Ascending aorta (tissue), 2 donors: ENCODE results near the gene SETD6. TPM values are rescaled to one million over a fixed set of nuclear protein-coding genes. Genes with fewer than 3 reads are reported as not detected.

ENCODE experiments used
- DNase-seq, 2 donors: peaks; one replicate each; pipeline ENCODE4 v3.0.0-alpha.2; 2019; ENCODE audit warnings: low spot score in 2 of 2
- H3K27ac ChIP-seq, 2 donors: fragments of 200-600 bp; sonication (generic); one replicate each; pipeline ENCODE4 v1.5.1; 2016 to 2017; ENCODE audit warnings: mild to moderate bottlenecking in 1 of 2
- H3K27me3 ChIP-seq: fragments of 200-600 bp; sonication (generic); one replicate; pipeline ENCODE4 v1.5.1; 2017
- H3K36me3 ChIP-seq, 2 donors: fragments of 200-600 bp; sonication (generic); one replicate each; pipeline ENCODE4 v1.5.1; 2016
- H3K4me1 ChIP-seq, 2 donors: fragments of 200-600 bp; sonication (generic); one replicate each; pipeline ENCODE4 v1.5.1; 2016 to 2017; ENCODE audit warnings: mild to moderate bottlenecking in 1 of 2
- H3K4me3 ChIP-seq, 2 donors: fragments of 200-600 bp; sonication (generic); one replicate each; pipeline ENCODE4 v1.5.1; 2016 to 2017; ENCODE audit warnings: mild to moderate bottlenecking in 1 of 2
- H3K9me3 ChIP-seq, 2 donors: fragments of 200-600 bp; sonication (generic); one replicate each; pipeline ENCODE4 v1.5.1; 2016
- CTCF ChIP-seq, 3 experiments: fragments of 200-600 bp in 2 of 3; fragments of 450-650 bp in 1 of 3; sonication (generic) in 2 of 3; IDR thresholded peaks; one replicate each; pipeline ENCODE4 v1.5.1; 2016 to 2019; ENCODE audit warnings: antibody characterized with exemption in 3 of 3, mild to moderate bottlenecking in 1 of 3, moderate library complexity in 1 of 3
- intact Hi-C: fragments of 100-400 bp; cut with DNase I; formaldehyde crosslinking; loops from one replicate; pipeline ENCODE4 v1.15.1; 2023
- total RNA-seq: library from RNA; depleted of rRNA; stranded (reverse); fragments of >200 nt; gene quantifications from one replicate; pipeline ENCODE4 v1.1.0, GENCODE V29; 2016

Gene SETD6
- total RNA-seq, 1 donor from 2014 or later = 24.4 TPM

DNA sequence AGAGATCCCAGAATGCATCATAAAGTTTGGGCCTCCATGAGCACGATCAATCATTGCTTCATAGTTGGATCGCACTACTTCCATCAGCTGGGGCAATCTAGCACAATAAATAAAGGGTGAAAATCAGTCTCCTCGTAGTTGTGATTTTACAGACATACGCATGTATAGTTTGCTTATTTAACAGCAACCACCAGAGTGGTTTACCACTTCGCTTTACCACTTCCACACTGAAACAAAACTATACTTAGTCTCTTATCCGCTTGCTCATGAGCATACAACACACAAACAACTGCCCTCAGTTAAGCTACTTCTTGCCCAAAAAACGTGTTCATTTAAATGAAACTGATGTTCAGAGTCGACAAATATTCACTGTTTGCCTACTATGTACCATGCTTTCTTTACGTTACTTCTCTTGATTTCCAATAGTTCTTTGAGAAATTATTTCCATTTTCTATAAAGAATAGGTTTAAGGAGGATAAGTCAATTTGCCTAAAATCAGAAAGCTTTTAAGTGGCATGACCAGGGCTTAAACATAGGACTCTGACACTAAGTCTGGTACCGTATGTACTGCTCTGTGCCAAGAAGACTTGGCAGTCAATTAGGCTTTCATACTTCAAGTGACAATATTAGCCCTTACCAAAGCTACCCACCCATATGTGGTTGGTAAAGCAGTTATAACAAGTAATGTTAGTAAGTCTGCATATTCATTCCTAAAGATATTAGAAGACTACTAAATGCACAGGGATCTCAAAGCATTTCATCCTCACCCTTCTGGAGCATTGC, 22.0 kb downstream of the SETD6 start:
- Histone ChIP-seq H3K9me3 (no peaks in the 10 kb centered on the region), H3K27ac (no peak overlapping the region), H3K4me1 (no peaks in the 10 kb centered on the region), H3K27me3 (no peaks in the 10 kb centered on the region), H3K4me3 (no peak overlapping the region), H3K36me3 (peaks cover 93 to 98% of the 10 kb centered on the region in 2 donors)
- no peak for DNase-seq
- intact Hi-C loops = no loop called here
- no peak for TF ChIP-seq CTCF (IDR thresholded peaks at IDR 0.05)

DNA sequence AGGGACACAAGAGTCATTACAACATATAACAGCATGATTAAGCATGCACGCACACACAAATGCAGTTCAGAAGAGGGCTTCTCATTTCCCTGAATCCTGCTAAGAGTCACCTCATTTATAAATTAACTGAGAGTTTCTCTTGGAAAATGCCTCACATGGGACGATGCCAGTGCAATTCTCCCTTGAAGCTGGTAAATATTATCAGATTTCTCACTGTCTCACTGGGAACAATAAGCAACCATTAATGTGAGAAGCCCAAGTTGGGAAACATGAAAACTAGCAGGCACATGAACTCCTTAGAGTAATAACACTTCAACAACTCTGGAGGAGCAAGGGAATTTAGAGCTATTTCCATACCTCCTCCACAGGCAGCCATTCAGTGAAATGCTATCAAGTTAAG, 26.4 kb downstream of the SETD6 start:
- TF ChIP-seq CTCF (IDR thresholded peaks at IDR 0.05) = no peak
- Histone ChIP-seq H3K4me1 (no peaks in the 10 kb centered on the region), H3K4me3 (no peak overlapping the region), H3K27ac (no peak overlapping the region), H3K27me3 (no peaks in the 10 kb centered on the region), H3K36me3 (peaks cover 88 to 100% of the 10 kb centered on the region in 2 donors), H3K9me3 (no peaks in the 10 kb centered on the region)
- intact Hi-C loops = no loop called here
- DNase-seq = no peak

- Histone ChIP-seq H3K36me3 (peaks cover 87 to 100% of the 10 kb centered on the region in 2 donors), H3K27me3 (no peaks in the 10 kb centered on the region), H3K4me3 (no peak overlapping the region), H3K27ac (no peak overlapping the region), H3K9me3 (no peaks in the 10 kb centered on the region), H3K4me1 (no peaks in the 10 kb centered on the region)
- no peak for TF ChIP-seq CTCF (IDR thresholded peaks at IDR 0.05)
- intact Hi-C loops = no loop called here
- no peak for DNase-seq
Observed at GRCh38 chr16:58542291-58542690, 27.0 kb downstream of the SETD6 start.

DNA sequence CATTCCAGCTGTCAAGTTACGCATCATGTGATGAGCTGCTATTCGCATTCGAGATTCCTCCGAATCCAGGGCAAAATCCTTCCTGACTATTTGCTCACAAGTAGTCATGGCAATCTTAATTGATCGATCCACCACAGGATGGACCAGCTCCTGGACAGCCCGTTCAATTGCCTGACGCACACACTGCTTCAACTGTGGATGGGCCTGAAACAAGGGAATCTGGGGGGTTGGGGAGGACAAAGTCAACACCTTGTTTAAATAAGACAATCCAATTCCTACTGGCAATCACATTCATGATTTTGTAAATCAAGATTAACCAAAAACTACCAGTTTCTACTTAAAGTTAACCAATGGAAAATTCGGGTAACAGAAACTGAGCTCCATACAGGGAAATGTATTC, 28.4 kb downstream of the SETD6 start:
- Histone ChIP-seq H3K4me3 (no peak overlapping the region), H3K27me3 (no peaks in the 10 kb centered on the region), H3K9me3 (no peaks in the 10 kb centered on the region), H3K36me3 (peaks cover 76 to 94% of the 10 kb centered on the region in 2 donors), H3K4me1 (no peaks in the 10 kb centered on the region), H3K27ac (no peak overlapping the region)
- no peak for TF ChIP-seq CTCF (IDR thresholded peaks at IDR 0.05)
- DNase-seq = no peak
- intact Hi-C loops = no loop called here

DNA sequence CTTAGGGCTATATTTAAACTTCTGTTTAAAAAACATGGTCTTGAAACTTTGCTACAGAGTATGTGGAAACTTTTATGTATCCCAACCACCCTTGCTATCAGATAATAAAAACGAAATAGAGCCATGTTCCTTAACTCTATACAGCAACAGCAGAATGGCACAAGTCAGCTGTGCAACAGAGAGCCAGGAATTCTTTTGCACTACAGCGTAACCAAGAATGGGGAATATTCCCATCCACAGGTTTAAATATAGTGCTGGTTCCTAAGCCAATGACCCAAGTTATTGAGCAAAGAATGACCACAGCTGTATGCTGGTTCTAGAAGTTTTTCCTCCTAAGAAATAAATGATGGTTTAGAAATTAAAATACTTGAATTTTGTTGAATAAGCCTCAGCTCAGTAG, 33.1 kb downstream of the SETD6 start:
- DNase-seq = no peak
- H3K4me3 ChIP-seq = no peak overlapping the region
- H3K36me3 ChIP-seq = peaks cover 68 to 94% of the 10 kb centered on the region in 2 donors
- no peak overlapping the region for H3K27ac ChIP-seq
- no peaks in the 10 kb centered on the region for H3K9me3 ChIP-seq
- no peak for TF ChIP-seq CTCF (IDR thresholded peaks at IDR 0.05)
- no peaks in the 10 kb centered on the region for H3K4me1 ChIP-seq
- intact Hi-C loops = no loop called here
- H3K27me3 ChIP-seq = no peaks in the 10 kb centered on the region
